Retinal pigment epithelial cell (primary cell): Measurements from ENCODE around the gene NXPE1.

Experiments used
- DNase-seq: peaks from one replicate; pipeline ENCODE4 v3.0.0-alpha.2; 2010; ENCODE audit warnings: low read depth
- H3K4me3 ChIP-seq: 2 replicates; pipeline ENCODE4 v1.5.1; 2011; ENCODE audit warnings: mild to moderate bottlenecking, low read length, control low read depth, moderate library complexity
- TF ChIP-seq, protein P1 (sequence below): conservative IDR thresholded peaks from 2 replicates; pipeline ENCODE4 v1.5.1; 2011; ENCODE audit warnings: low read depth, low read length, control low read depth, inconsistent platforms

NXPE1 gene

DNA sequence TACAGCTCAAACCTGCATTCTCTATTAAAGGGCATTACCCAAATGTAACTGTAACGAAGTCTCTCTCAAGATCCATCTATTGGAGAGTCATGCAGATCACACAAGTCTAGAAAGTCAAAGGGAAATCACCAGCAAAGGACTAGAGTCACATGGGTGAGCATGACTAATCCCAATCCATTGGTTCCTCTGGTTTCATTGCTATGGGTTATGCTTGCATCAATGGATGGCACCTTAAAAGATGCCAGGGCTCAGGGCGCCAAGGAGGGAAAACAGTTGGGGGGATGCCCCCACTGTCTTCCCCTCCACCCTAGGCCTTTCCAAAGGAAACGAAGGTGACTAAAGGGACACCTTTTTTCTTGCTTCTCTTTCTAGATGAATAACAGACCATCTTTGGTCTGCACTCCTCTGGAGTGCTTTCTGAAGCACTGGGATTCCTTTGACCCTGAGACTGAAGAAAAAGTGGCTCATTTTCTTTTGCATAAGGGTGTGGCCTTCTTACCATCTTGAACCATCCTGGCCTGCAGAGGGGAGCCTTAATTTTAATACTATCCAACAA is 27.8 kb upstream of the NXPE1 start:
- DNase-seq = no peak
- TF ChIP-seq, protein P1, sequence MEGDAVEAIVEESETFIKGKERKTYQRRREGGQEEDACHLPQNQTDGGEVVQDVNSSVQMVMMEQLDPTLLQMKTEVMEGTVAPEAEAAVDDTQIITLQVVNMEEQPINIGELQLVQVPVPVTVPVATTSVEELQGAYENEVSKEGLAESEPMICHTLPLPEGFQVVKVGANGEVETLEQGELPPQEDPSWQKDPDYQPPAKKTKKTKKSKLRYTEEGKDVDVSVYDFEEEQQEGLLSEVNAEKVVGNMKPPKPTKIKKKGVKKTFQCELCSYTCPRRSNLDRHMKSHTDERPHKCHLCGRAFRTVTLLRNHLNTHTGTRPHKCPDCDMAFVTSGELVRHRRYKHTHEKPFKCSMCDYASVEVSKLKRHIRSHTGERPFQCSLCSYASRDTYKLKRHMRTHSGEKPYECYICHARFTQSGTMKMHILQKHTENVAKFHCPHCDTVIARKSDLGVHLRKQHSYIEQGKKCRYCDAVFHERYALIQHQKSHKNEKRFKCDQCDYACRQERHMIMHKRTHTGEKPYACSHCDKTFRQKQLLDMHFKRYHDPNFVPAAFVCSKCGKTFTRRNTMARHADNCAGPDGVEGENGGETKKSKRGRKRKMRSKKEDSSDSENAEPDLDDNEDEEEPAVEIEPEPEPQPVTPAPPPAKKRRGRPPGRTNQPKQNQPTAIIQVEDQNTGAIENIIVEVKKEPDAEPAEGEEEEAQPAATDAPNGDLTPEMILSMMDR = no peak
- H3K4me3 ChIP-seq = no peak overlapping the region

DNA sequence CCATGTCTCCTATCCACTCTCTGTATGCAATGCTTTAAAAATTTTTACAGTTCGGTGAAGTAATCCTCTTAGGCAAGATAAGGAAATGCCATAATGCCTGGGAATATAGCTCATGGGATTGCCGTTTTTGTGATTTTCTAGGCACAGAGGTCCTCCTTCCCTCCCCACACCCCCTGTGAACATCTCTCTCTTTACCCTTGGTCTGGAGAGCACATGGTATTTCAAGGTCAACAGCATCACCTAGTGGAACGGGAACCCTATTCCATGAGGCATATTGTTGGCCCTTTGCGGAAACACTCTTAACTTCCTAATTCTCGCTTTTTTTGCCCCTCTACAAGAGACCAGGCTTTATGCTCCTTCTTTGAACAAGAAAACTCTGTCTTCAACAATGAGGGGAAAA is 27.1 kb upstream of the NXPE1 start:
- H3K4me3 ChIP-seq = no peak overlapping the region
- TF ChIP-seq, protein P1 = no peak
- no peak for DNase-seq

DNA sequence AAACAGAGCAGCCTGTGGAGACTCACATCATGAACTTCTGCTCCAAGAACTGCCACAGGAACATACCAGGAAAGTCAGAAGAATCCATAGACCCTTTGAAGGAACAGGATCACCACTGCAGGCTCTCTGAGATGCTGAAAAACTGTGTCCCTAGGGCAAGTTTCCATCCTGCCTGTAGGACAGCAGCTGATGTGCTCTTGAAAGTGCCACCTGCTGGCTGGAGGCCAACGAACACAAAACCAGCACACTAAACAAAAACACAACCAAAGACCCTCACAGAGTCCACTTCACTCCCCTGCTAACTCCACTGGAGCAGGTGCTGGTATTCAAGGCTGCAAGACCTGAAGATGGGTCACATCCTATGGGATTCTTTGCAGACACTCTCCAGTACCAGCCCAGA is 12.0 kb upstream of the NXPE1 start:
- DNase-seq = no peak
- TF ChIP-seq, protein P1 = no peak
- H3K4me3 ChIP-seq = no peak overlapping the region

DNA sequence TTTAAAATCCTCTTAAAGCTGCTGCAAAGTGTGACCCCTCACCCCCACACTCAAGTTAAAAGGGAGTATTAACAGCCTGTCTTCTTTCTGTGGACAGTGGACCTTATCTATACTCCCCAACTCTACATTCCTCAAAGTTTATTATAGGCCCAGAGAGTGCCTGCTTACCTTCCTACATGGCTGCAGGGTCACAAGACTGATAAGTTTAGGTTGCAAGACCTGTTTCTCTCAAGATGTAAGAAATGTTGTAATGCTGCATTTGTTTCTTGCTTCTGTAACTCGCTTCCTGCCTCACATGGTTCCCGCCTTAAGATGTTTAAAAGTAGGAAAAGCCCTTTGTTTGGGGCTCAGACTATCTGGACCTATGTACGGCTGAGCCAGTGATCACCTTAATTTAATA is 10.1 kb upstream of the NXPE1 start:
- no peak overlapping the region for H3K4me3 ChIP-seq
- DNase-seq = no peak
- TF ChIP-seq, protein P1 = no peak

DNA sequence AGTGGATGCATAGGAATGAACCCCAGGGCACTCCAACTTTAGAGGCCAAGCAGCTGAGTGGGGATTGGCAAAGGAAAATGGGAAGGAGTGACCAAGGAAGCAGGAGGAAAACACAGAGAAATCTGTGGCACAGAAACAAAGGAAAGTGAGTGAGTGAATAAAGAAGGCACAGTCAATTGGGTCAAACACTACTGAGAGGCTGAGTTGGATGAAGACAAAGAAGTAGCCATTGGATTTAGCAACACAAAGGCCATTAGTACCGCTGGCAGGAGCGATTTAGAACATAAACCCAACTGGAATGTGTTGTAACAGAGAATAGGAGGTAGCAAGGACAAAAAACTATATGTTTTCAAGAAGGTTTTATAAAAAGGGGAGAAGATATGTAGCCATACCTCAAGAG is 6.6 kb upstream of the NXPE1 start:
- TF ChIP-seq, protein P1 = no peak
- no peak overlapping the region for H3K4me3 ChIP-seq
- DNase-seq = no peak

DNA sequence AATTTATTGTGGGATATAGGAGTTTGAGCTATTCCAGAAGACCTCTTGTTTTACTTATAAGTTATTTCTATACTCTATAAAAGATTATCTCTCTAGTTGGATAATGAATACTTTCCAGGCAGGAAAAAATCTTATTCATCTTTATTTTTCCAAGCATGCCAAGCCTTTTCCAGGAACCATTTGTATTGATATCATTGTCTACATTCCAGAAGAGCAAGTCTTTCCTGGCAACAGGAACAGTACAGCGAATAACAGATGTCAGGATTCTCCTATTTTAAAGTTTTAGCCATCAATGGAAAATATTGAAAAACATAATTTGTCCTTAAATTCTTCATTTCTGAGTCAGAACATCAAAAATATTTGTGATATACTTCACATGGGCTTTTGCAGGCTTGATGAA is 5.2 kb upstream of the NXPE1 start:
- no peak overlapping the region for H3K4me3 ChIP-seq
- DNase-seq = no peak
- TF ChIP-seq, protein P1 = no peak

DNA sequence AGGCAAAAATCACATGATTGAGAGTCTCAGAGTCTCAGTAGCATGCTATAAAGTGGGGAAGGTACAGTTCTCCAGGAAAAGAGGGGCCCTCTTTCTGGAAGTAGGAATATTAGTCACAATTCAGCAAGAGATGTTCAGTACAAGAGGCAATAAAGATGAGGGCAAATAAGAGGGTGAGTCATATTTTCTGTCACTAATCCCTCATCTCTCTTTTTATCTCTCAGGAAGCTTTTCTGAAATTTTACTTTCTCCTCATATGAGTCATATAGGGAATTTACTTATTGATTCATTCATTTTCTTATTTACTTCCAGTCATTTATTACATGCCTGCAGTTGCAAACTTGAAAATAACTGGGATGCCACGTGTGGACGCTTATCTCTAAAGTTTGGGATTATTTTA is 3.4 kb upstream of the NXPE1 start:
- H3K4me3 ChIP-seq = no peak overlapping the region
- DNase-seq = no peak
- TF ChIP-seq, protein P1 = no peak
